ENCODE results near the gene PFKFB4. TPM values are rescaled to one million over a fixed set of nuclear protein-coding genes. Genes with fewer than 3 reads are reported as not detected.

Gene PFKFB4
- total RNA-seq, 2 donors from 2014 or later, result 12.6 to 19.0 TPM

DNA sequence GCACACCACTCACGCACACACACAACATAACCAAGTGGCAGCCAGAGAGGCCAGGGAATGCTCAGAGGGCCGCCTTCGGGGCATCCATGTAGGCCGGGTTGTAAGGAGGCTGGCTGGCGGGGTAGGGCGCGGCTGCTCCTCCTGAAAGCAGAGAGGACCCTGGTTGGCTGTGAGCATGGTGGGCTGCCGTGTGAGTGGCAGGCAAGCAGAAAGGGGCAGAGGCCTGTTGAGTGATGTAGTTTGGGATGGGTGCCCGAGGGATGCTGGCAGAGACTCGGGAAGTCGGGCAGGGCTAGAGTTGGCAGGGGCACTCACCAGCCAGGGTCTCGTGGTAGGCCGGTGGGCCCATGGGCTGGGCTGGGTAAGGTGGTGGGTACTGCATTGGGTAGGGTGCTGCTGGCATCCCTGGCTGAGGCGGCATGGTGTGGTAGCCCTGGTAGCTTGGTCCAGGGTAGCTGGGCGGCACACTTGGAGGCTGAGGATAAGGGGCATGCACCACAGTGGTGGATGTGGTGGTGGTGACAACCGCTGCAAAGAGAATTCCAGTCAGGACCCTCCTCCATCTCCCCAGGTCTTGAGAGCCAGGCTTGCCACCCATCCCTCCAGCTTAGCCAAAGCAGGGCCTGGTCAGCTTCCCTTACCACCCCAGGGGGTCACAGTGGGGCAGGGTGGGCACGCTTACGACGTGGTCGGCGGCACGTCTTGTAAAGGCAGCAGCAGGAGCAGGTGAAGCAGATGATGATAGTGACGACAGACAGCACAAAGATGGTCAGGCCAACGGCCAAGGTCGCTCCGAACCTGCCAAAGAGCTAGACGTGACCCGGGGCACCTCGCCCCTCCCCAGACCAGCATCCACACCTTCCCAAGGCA, 87.3 kb downstream of the PFKFB4 start:
- Histone ChIP-seq H3K9me3 (ENCODE audit: control insufficient read depth, low read length) (no peaks in the 10 kb centered on the region), H3K4me3 (ENCODE audit: low read length) (no peak overlapping the region), H3K27me3 (ENCODE audit: control insufficient read depth, insufficient read depth, low read length, poor library complexity, severe bottlenecking) (no peaks in the 10 kb centered on the region), H3K27ac (ENCODE audit: low read depth, low read length) (no peak overlapping the region), H3K4me1 (ENCODE audit: control insufficient read depth, insufficient read depth, low read length) (peaks cover 12% of the 10 kb centered on the region), H3K36me3 (ENCODE audit: control insufficient read depth, insufficient read depth, low read length) (peaks cover 26% of the 10 kb centered on the region), H3K9ac (ENCODE audit: extremely low read depth, low read length, poor library complexity, severe bottlenecking) (no peak overlapping the region)
- H3K27ac Mint-ChIP-seq, result peak overlapping the region; percentile 39
- peak; percentile 46 for DNase-seq
- no peaks in the 10 kb centered on the region for H3K9me3 Mint-ChIP-seq
- peaks cover 22% of the 10 kb centered on the region for H3K4me1 Mint-ChIP-seq
- H3K4me3 Mint-ChIP-seq, result no peak overlapping the region
- 95 to 97% methylated on average over 18 to 29 of the region's 29 CpGs for WGBS, 2 experiments (ENCODE audit: insufficient coverage in 1 of 2, insufficient read length in 1 of 2)
- no peaks in the 10 kb centered on the region for H3K27me3 Mint-ChIP-seq (ENCODE audit: insufficient read depth)
- TF ChIP-seq, protein P1, sequence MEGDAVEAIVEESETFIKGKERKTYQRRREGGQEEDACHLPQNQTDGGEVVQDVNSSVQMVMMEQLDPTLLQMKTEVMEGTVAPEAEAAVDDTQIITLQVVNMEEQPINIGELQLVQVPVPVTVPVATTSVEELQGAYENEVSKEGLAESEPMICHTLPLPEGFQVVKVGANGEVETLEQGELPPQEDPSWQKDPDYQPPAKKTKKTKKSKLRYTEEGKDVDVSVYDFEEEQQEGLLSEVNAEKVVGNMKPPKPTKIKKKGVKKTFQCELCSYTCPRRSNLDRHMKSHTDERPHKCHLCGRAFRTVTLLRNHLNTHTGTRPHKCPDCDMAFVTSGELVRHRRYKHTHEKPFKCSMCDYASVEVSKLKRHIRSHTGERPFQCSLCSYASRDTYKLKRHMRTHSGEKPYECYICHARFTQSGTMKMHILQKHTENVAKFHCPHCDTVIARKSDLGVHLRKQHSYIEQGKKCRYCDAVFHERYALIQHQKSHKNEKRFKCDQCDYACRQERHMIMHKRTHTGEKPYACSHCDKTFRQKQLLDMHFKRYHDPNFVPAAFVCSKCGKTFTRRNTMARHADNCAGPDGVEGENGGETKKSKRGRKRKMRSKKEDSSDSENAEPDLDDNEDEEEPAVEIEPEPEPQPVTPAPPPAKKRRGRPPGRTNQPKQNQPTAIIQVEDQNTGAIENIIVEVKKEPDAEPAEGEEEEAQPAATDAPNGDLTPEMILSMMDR (conservative IDR thresholded peaks at IDR 0.05), result no peak
- H3K36me3 Mint-ChIP-seq (ENCODE audit: low read depth), result peaks cover 27% of the 10 kb centered on the region

DNA sequence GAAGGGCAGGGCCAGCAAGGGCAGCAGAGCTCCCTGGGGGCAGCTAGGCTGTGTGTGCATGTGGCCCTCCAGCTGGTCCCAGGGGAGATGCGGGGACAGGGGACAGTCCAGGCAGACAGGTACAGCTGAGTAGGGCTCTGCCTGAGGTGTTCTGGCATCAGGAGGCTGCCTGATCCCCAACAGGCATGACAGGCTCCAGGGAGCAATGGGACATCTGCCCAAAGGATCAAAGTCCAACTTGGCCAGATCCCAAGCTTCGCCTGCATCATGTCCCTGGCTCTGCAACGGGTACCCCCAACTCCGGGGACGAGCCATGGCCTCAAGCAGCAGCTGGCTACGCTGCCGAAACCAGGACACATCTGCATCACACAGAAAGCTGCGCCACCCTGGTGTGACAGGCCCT, 88.3 kb downstream of the PFKFB4 start:
- no peaks in the 10 kb centered on the region for H3K9me3 ChIP-seq (ENCODE audit: control insufficient read depth, low read length)
- WGBS, 2 experiments (ENCODE audit: insufficient coverage in 1 of 2, insufficient read length in 1 of 2), result 93 to 97% methylated on average over 6 to 8 of the region's 8 CpGs
- peaks cover 27% of the 10 kb centered on the region for H3K36me3 Mint-ChIP-seq (ENCODE audit: low read depth)
- H3K9ac ChIP-seq (ENCODE audit: extremely low read depth, low read length, poor library complexity, severe bottlenecking), result no peak overlapping the region
- no peak overlapping the region for H3K4me3 Mint-ChIP-seq
- no peak for DNase-seq
- peak overlapping the region; percentile 39 for H3K27ac Mint-ChIP-seq
- H3K27me3 Mint-ChIP-seq (ENCODE audit: insufficient read depth), result no peaks in the 10 kb centered on the region
- no peaks in the 10 kb centered on the region for H3K9me3 Mint-ChIP-seq
- H3K27me3 ChIP-seq (ENCODE audit: control insufficient read depth, insufficient read depth, low read length, poor library complexity, severe bottlenecking), result no peaks in the 10 kb centered on the region
- peaks cover 8% of the 10 kb centered on the region for H3K4me1 ChIP-seq (ENCODE audit: control insufficient read depth, insufficient read depth, low read length)
- H3K27ac ChIP-seq (ENCODE audit: low read depth, low read length), result no peak overlapping the region
- peaks cover 26% of the 10 kb centered on the region for H3K36me3 ChIP-seq (ENCODE audit: control insufficient read depth, insufficient read depth, low read length)
- H3K4me3 ChIP-seq (ENCODE audit: low read length), result no peak overlapping the region
- peaks cover 17% of the 10 kb centered on the region for H3K4me1 Mint-ChIP-seq
- TF ChIP-seq, protein P1 (conservative IDR thresholded peaks at IDR 0.05), result no peak

Small RNA genes lying within 50 kb of the gene (microRNA-seq; reads per million reads assigned to microRNA genes)
- gene MIR6823 (ENCODE audit: borderline microRNAs expressed) (not detected), gene MIR711 (ENCODE audit: borderline microRNAs expressed) (not detected)

Other genes with a start within 250 kb of the PFKFB4 start
- not detected for gene SPINK8, start 223.1 kb downstream of the PFKFB4 start, total RNA-seq
- gene FBXW12, start 184.6 kb downstream of the PFKFB4 start, total RNA-seq, result 1 to 10 TPM in 1 of 2 donors, under 1 TPM in 1; 0.13 to 1.4 TPM
- gene PLXNB1, start 126.7 kb downstream of the PFKFB4 start, total RNA-seq, result 100 to 1,000 TPM; 175 to 216 TPM
- 10 to 100 TPM; 14.5 to 14.6 TPM for gene CCDC51, start 116.7 kb downstream of the PFKFB4 start, total RNA-seq
- gene TMA7, start 116.5 kb downstream of the PFKFB4 start, total RNA-seq, result 100 to 1,000 TPM; 290 to 326 TPM
- gene ATRIP, start 110.1 kb downstream of the PFKFB4 start, total RNA-seq, result 10 to 100 TPM; 11.7 to 16.1 TPM
- 100 to 1,000 TPM; 192 to 193 TPM for gene SHISA5, start 52.6 kb downstream of the PFKFB4 start, total RNA-seq
- gene UCN2, start 7.0 kb upstream of the PFKFB4 start, total RNA-seq, result not detected
- 10 to 100 TPM; 15.7 to 16.6 TPM for gene COL7A1, start 38.5 kb upstream of the PFKFB4 start, total RNA-seq
- 100 to 1,000 TPM; 231 to 289 TPM for gene UQCRC1, start 52.8 kb upstream of the PFKFB4 start, total RNA-seq
- under 1 TPM in 1 of 2 donors, not detected in 1; 0.57 TPM for gene TMEM89, start 65.0 kb upstream of the PFKFB4 start, total RNA-seq
- gene SLC26A6, start 78.7 kb upstream of the PFKFB4 start, total RNA-seq, result 10 to 100 TPM; 65.1 to 75.6 TPM
- 10 to 100 TPM; 20.7 to 30.1 TPM for gene CELSR3, start 106.1 kb upstream of the PFKFB4 start, total RNA-seq
- 10 to 100 TPM; 30.9 to 32.5 TPM for gene NCKIPSD, start 129.1 kb upstream of the PFKFB4 start, total RNA-seq
- gene IP6K2, start 160.4 kb upstream of the PFKFB4 start, total RNA-seq, result 100 to 1,000 TPM; 104 to 127 TPM

Data from endodermal cell (in vitro differentiated cells).